HCT116 (cell line): ENCODE results near the gene SLC34A1. TPM values are rescaled to one million over a fixed set of nuclear protein-coding genes. Genes with fewer than 3 reads are reported as not detected.
"Not testable (repeated sequence)": the region's sequence is repeated elsewhere in the genome, so short reads cannot be mapped to it uniquely, and the experiment has no call there.

Experiments used
- ATAC-seq: fragments of 200-7000 bp; cut with Tn5 transposase; 2 replicates; pipeline ENCODE4 v1.9.1; 2020; ENCODE audit warnings: mild to moderate bottlenecking, moderate library complexity
- BruUV-seq: library from RNA; stranded (reverse); fragments of 400-500 nt; replicated peaks from 2 replicates; lab custom pipeline; 2021; lab: Mats Ljungman, UMichigan
- CTCF ChIA-PET: fragments of 300-600 bp; sonication (Branson Sonifier 250); formaldehyde crosslinking; loops from one replicate; lab custom pipeline; 2021; ENCODE audit warnings: antibody characterized with exemption; lab: Charles Lee
- POLR2A ChIA-PET: fragments of 300-600, 350-600 bp; sonication (Branson Sonifier 250); formaldehyde crosslinking; loops from one replicate; lab custom pipeline; 2021; ENCODE audit warnings: antibody characterized with exemption; lab: Charles Lee
- RAD21 ChIA-PET, 2 experiments: fragments of 300-600 bp; sonication (Branson Sonifier 250); formaldehyde crosslinking; loops; one replicate each; lab custom pipeline; 2023; ENCODE audit warnings: low total read pairs in 2 of 2; ENCODE audit not compliant: uncharacterized antibody in 2 of 2, unreplicated experiment in 2 of 2, low non-redundant PET in 1 of 2; lab: Charles Lee
- DNase-seq: peaks from one replicate; pipeline ENCODE4 v3.0.0-alpha.2; 2010; ENCODE audit warnings: low read depth, low spot score
- H2AFZ ChIP-seq: fragments of 200-600 bp; shearing (Covaris generic), sonication (generic); 2 replicates; pipeline ENCODE4 v1.6.1; 2017; ENCODE audit warnings: low read depth, mixed run types, mixed read lengths, antibody characterized with exemption, low read length; ENCODE audit not compliant: poor library complexity, severe bottlenecking
- H3K27ac ChIP-seq: 2 replicates; pipeline ENCODE4 v1.5.1; 2012; ENCODE audit warnings: low read depth, low read length
- H3K27me3 ChIP-seq: fragments of 200-600 bp; sonication (generic); 2 replicates; pipeline ENCODE4 v1.6.1; 2016; ENCODE audit warnings: mixed run types, low read length, mixed read lengths; ENCODE audit not compliant: insufficient read depth
- H3K36me3 ChIP-seq, 2 experiments: fragments of 200-500 bp in 1 of 2; fragments of 200-600 bp in 1 of 2; sonication (Bioruptor generic) in 1 of 2; sonication (generic) in 1 of 2; 2 replicates each; pipeline versions ENCODE4 v1.5.1 to v1.6.1; 2014 to 2016; ENCODE audit warnings: low read length in 2 of 2, inconsistent platforms in 1 of 2, mixed read lengths in 1 of 2, mixed run types in 1 of 2; ENCODE audit not compliant: insufficient read depth in 2 of 2, control insufficient read depth in 1 of 2
- H3K4me1 ChIP-seq, 2 experiments: fragments of 200-600 bp in 1 of 2; sonication (generic) in 1 of 2; 2 replicates each; pipeline versions ENCODE4 v1.5.1 to v1.6.1; 2012 to 2017; ENCODE audit warnings: low read length in 2 of 2, inconsistent platforms in 1 of 2, mild to moderate bottlenecking in 1 of 2, mixed read lengths in 1 of 2, mixed run types in 1 of 2, moderate library complexity in 1 of 2; ENCODE audit not compliant: insufficient read depth in 2 of 2, control insufficient read depth in 1 of 2
- H3K4me2 ChIP-seq: fragments of 200-600 bp; sonication (generic); 2 replicates; pipeline ENCODE4 v1.6.1; 2017; ENCODE audit warnings: mixed run types, low read length, mixed read lengths
- H3K4me3 ChIP-seq, 2 experiments: fragments of 200-600 bp in 1 of 2; sonication (generic) in 1 of 2; replicated peaks in 1 of 2; 2 replicates each; pipeline ENCODE4 v1.5.1; 2011 to 2016; ENCODE audit warnings: low read length in 2 of 2, control low read depth in 1 of 2, low read depth in 1 of 2, mild to moderate bottlenecking in 1 of 2, mixed read lengths in 1 of 2, mixed run types in 1 of 2
- H3K79me2 ChIP-seq: fragments of 200-600 bp; sonication (generic); 2 replicates; pipeline ENCODE4 v1.6.1; 2017; ENCODE audit warnings: mild to moderate bottlenecking, mixed run types, low read length, moderate library complexity, mixed read lengths; ENCODE audit not compliant: insufficient read depth
- H3K9ac ChIP-seq: fragments of 200-600 bp; sonication (generic); 2 replicates; pipeline ENCODE4 v1.6.1; 2016; ENCODE audit warnings: low read length, mixed read lengths
- H3K9me2 ChIP-seq: fragments of 200-600 bp; sonication (generic), shearing (Covaris generic); 2 replicates; pipeline ENCODE4 v1.6.1; 2017; ENCODE audit warnings: mixed run types, mild to moderate bottlenecking, moderate library complexity; ENCODE audit not compliant: insufficient read depth
- H3K9me3 ChIP-seq, 2 experiments: fragments of 200-500 bp in 1 of 2; fragments of 200-600 bp in 1 of 2; sonication (Bioruptor generic) in 1 of 2; sonication (generic) in 1 of 2; 2 replicates each; pipeline ENCODE4 v1.6.1; 2014 to 2017; ENCODE audit warnings: low read length in 2 of 2, mixed read lengths in 2 of 2, inconsistent platforms in 1 of 2, low read depth in 1 of 2, mild to moderate bottlenecking in 1 of 2, mixed run types in 1 of 2, moderate library complexity in 1 of 2; ENCODE audit not compliant: control insufficient read depth in 1 of 2, insufficient read depth in 1 of 2
- H4K20me1 ChIP-seq: fragments of 200-600 bp; sonication (generic), shearing (Covaris generic); 2 replicates; pipeline ENCODE4 v1.6.1; 2017; ENCODE audit warnings: mixed run types, mild to moderate bottlenecking, moderate library complexity; ENCODE audit not compliant: insufficient read depth
- ATF3 ChIP-seq: IDR thresholded peaks from 2 replicates; pipeline ENCODE4 v1.6.1; 2012
- CEBPB ChIP-seq: IDR thresholded peaks from 2 replicates; pipeline ENCODE4 v1.6.1; 2012; ENCODE audit warnings: low read depth
- EGR1 ChIP-seq: IDR thresholded peaks from 2 replicates; pipeline ENCODE4 v1.6.1; 2012; ENCODE audit warnings: low read depth
- ELF1 ChIP-seq: IDR thresholded peaks from 2 replicates; pipeline ENCODE4 v1.6.1; 2012; ENCODE audit warnings: low read depth, borderline replicate concordance
- EZH2 ChIP-seq: fragments of 200-600 bp; sonication (generic); IDR thresholded peaks from 2 replicates; pipeline ENCODE4 v1.6.1; 2017; ENCODE audit warnings: antibody characterized with exemption, mixed run types
- EZH2phosphoT487 ChIP-seq: fragments of 200-600 bp; IDR thresholded peaks from 2 replicates; pipeline ENCODE4 v1.6.1; 2018; ENCODE audit warnings: antibody characterized with exemption, borderline replicate concordance
- POLR2A ChIP-seq: IDR thresholded peaks from 2 replicates; pipeline ENCODE4 v1.7.0; 2011; ENCODE audit warnings: borderline replicate concordance; ENCODE audit not compliant: insufficient read depth, insufficient read length; ENCODE audit errors: extremely low read depth
- POLR2AphosphoS5 ChIP-seq: IDR thresholded peaks from 2 replicates; pipeline ENCODE4 v1.6.1; 2011; ENCODE audit warnings: mild to moderate bottlenecking, low read depth, low read length, moderate library complexity
- RAD21 ChIP-seq: IDR thresholded peaks from 2 replicates; pipeline ENCODE4 v1.6.1; 2012; ENCODE audit warnings: low read depth, mild to moderate bottlenecking
- SIN3A ChIP-seq: IDR thresholded peaks from 2 replicates; pipeline ENCODE4 v1.6.1; 2012; ENCODE audit warnings: low read depth
- SP1 ChIP-seq: IDR thresholded peaks from 2 replicates; pipeline ENCODE4 v1.6.1; 2012; ENCODE audit warnings: low read depth
- TCF7L2 ChIP-seq: IDR thresholded peaks from 2 replicates; pipeline ENCODE4 v1.7.0; 2011; ENCODE audit warnings: borderline replicate concordance, inconsistent platforms; ENCODE audit not compliant: insufficient read depth, insufficient read length; ENCODE audit errors: extremely low read depth
- YY1 ChIP-seq: IDR thresholded peaks from 2 replicates; pipeline ENCODE4 v1.6.1; 2011; ENCODE audit warnings: low read length, low read depth, moderate library complexity, mild to moderate bottlenecking; ENCODE audit not compliant: insufficient replicate concordance; ENCODE audit errors: extremely low read depth
- ZBTB33 ChIP-seq: IDR thresholded peaks from 2 replicates; pipeline ENCODE4 v1.6.1; 2011; ENCODE audit warnings: mild to moderate bottlenecking, low read length, moderate library complexity; ENCODE audit not compliant: insufficient replicate concordance; ENCODE audit errors: extremely low read depth
- ZFX ChIP-seq: fragments of 450-650 bp; IDR thresholded peaks from 2 replicates; pipeline ENCODE4 v1.6.1; 2017
- ZNF274 ChIP-seq: fragments of 200-500 bp; sonication (Bioruptor generic); IDR thresholded peaks from 2 replicates; pipeline ENCODE4 v1.6.1; 2014; ENCODE audit warnings: mild to moderate bottlenecking, low read depth, low read length, inconsistent platforms
- intact Hi-C: fragments of 100-400 bp; cut with micrococcal nuclease; formaldehyde crosslinking; loops from 2 replicates; pipeline ENCODE4 v1.10.0; 2022
- total RNA-seq: library from RNA; stranded (reverse); gene quantifications from one replicate; pipeline ENCODE4 v1.2.1, GENCODE V29; 2021; ENCODE audit not compliant: unreplicated experiment

SLC34A1 gene
- total RNA-seq, 1 experiment from 2014 or later: not detected

GRCh38 chr5:177412603-177413233, 28.5 kb downstream of the SLC34A1 start (continued):
- no peak for TF ChIP-seq ZBTB33
- TF ChIP-seq RAD21: no peak
- TF ChIP-seq ELF1: no peak
- TF ChIP-seq POLR2A: no peak

- no peaks in the 10 kb centered on the region for H4K20me1 ChIP-seq
- intact Hi-C loops: no loop called here
- H3K4me3 ChIP-seq: no peak overlapping the region
- no peaks in the 10 kb centered on the region for H3K9me3 ChIP-seq
- no peak overlapping the region for H3K9ac ChIP-seq
- peaks cover 0 to 5% of the 10 kb centered on the region in 2 experiments; a peak in 1 of 4 replicates for H3K4me1 ChIP-seq
- H3K79me2 ChIP-seq: no peaks in the 10 kb centered on the region
- no peak overlapping the region for H3K27ac ChIP-seq
- no TSS peak for BruUV-seq
- no peak overlapping the region for H3K4me2 ChIP-seq
- RAD21 ChIA-PET: no interaction called here
- CTCF ChIA-PET: interaction anchor here (1.1 to 3.7 kb wide), 3 partner anchors 11 to 41 kb away, joined by 3 to 9 read pairs (median 4); no protein-coding TSS in a partner anchor
- no peaks in the 10 kb centered on the region for H3K9me2 ChIP-seq
- no peaks in the 10 kb centered on the region for H3K36me3 ChIP-seq
- DNase-seq: no peak
- POLR2A ChIA-PET: no interaction called here
- TF ChIP-seq ZFX: no peak
- no peak for TF ChIP-seq EZH2
- no peak for TF ChIP-seq SIN3A
- TF ChIP-seq POLR2AphosphoS5: no peak
- TF ChIP-seq RAD21: no peak
- no peak for TF ChIP-seq ELF1
- TF ChIP-seq YY1: no peak
- no peak for TF ChIP-seq TCF7L2
- no peak for TF ChIP-seq POLR2A
- TF ChIP-seq EZH2phosphoT487: no peak
- TF ChIP-seq SP1: no peak
- no peak for TF ChIP-seq ATF3
- no peak for TF ChIP-seq EGR1
- no peak for TF ChIP-seq CEBPB
- TF ChIP-seq ZNF274: no peak
- TF ChIP-seq, all 23 proteins: peak for 0
- no peak for ATAC-seq
- H2AFZ ChIP-seq: no peak overlapping the region
- H3K27me3 ChIP-seq: no peaks in the 10 kb centered on the region
Measured at GRCh38 chr5:177414481-177414880, 30.2 kb downstream of the SLC34A1 start.

- H3K36me3 ChIP-seq, H3K79me2 ChIP-seq, H3K4me3 ChIP-seq, H3K27ac ChIP-seq, H3K4me2 ChIP-seq, H3K9me3 ChIP-seq, ATAC-seq, H3K9ac ChIP-seq, BruUV-seq, intact Hi-C loops, H3K4me1 ChIP-seq, H2AFZ ChIP-seq, DNase-seq, H3K9me2 ChIP-seq, H3K27me3 ChIP-seq, H4K20me1 ChIP-seq: not testable (repeated sequence)
- POLR2A ChIA-PET: interaction anchor here (1.4 kb wide), 1 partner anchor 9 kb away, joined by 6 read pairs; the partner anchor contains the start of gene GRK6
- RAD21 ChIA-PET: interaction anchor here in 1 of 2 experiments (0.5 kb wide), 1 partner anchor 9 kb away, joined by 3 read pairs; the partner anchor contains the start of gene GRK6
- CTCF ChIA-PET: interaction anchor here (3.7 kb wide), 1 partner anchor 13 kb away, joined by 9 read pairs; no protein-coding TSS in a partner anchor
Measured at GRCh38 chr5:177417081-177417480, 32.8 kb downstream of the SLC34A1 start.
